Astrocyte of the cerebellum (primary cell): Measurements from ENCODE around the gene ITGB1BP1.

Experiments used
- DNase-seq: peaks from one replicate; pipeline ENCODE4 v3.0.0-alpha.2; 2011; ENCODE audit warnings: low read depth
- H3K4me3 ChIP-seq: 2 replicates; pipeline ENCODE4 v1.5.1; 2011; ENCODE audit warnings: mild to moderate bottlenecking, low read depth, low read length, moderate library complexity
- in situ Hi-C: cut with HindIII; loops from 2 replicates; pipeline ENCODE4 v1.10.0; 2017; ENCODE audit warnings: low sequenced_read_pairs
- TF ChIP-seq, protein P1 (sequence below): IDR thresholded peaks from 2 replicates; pipeline ENCODE4 v1.5.1; 2012; ENCODE audit warnings: low read length, low read depth, moderate library complexity, mild to moderate bottlenecking; ENCODE audit errors: missing control alignments

Gene ITGB1BP1

DNA sequence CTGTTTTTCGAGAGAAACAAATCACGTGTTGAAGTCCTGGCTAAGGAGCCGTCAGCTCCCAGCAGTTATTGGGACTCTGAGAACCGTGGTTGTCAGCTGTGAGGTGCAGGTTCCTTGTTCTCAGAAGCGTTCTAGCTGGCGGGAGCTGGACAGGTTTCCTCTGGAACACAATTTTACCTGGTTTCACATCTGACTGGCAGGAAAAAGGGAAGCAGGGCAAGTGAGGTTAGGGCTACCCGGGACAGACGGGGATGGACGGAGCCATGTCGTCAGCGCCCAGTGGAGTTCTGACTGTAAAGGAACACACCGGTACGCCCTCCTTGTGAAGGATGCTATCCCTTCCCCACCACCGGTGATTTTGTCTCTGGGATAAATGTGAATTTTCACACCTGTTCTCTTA lies 26.1 kb downstream of the ITGB1BP1 start:
- in situ Hi-C loops, result no loop called here
- H3K4me3 ChIP-seq, result no peak overlapping the region
- TF ChIP-seq, protein P1, sequence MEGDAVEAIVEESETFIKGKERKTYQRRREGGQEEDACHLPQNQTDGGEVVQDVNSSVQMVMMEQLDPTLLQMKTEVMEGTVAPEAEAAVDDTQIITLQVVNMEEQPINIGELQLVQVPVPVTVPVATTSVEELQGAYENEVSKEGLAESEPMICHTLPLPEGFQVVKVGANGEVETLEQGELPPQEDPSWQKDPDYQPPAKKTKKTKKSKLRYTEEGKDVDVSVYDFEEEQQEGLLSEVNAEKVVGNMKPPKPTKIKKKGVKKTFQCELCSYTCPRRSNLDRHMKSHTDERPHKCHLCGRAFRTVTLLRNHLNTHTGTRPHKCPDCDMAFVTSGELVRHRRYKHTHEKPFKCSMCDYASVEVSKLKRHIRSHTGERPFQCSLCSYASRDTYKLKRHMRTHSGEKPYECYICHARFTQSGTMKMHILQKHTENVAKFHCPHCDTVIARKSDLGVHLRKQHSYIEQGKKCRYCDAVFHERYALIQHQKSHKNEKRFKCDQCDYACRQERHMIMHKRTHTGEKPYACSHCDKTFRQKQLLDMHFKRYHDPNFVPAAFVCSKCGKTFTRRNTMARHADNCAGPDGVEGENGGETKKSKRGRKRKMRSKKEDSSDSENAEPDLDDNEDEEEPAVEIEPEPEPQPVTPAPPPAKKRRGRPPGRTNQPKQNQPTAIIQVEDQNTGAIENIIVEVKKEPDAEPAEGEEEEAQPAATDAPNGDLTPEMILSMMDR, result no peak
- DNase-seq, result no peak

DNA sequence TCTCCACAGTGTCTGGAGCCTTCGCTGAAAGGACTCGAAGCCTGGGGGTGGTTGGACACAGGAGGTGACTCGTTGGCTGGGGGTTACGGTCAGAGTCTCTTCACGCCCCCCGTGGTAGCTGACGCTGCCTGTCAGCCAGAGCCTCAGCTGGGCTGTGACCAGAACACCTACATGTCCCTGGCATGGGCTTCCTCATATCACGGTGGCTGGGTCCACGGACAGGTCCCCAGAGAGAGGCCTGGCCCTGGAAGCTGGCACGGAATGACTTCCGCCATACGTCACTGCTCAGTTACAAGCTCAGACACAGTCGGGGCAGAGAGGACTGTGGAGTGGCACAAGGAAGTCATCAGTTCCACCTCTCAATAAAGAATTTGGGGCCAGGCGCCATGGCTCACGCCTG lies 28.5 kb downstream of the ITGB1BP1 start:
- in situ Hi-C loops, result no loop called here
- no peak overlapping the region for H3K4me3 ChIP-seq
- DNase-seq, result no peak
- TF ChIP-seq, protein P1, result no peak

DNA sequence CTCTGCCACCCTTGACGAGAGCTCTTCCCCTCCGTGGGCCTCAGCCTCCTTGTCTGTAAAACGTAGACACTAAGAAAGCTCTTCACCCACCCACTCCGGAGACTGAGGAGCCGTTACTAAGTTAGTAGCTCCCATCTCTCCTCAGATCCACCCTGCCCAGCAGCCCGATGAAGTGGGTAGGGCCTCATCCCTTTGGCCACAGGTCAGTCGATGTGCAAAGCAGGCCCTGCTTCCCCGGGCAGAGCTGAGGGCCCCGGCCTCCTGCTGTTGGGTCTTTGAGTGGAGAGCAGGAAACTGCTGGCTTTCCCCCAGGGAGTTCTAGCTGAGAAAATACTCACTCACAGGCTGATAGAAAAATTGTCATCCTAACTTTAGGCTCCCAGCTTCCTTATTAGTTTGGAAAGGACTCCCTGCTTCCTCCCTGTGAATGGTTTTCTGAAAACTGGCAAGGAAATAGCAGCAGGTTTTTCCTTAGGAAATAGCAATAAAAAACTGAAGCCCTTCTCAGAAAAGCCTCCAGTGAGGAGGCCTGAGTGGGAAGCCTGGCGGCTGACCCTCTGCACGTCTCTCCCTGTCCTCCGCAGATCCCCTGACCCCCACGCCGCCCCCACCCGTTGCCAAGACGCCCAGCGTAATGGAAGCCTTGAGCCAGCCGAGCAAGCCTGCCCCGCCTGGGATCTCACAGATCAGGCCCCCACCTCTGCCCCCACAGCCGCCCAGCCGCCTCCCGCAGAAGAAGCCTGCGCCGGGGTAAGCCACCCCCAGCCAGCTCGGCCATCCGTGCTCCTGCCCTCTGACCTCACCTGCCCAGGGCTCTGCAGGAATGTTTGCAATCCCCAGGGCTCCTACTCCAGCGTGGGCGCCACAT lies 30.2 kb downstream of the ITGB1BP1 start:
- H3K4me3 ChIP-seq, result no peak overlapping the region
- no peak for DNase-seq
- in situ Hi-C loops, result no loop called here
- TF ChIP-seq, protein P1, result no peak

DNA sequence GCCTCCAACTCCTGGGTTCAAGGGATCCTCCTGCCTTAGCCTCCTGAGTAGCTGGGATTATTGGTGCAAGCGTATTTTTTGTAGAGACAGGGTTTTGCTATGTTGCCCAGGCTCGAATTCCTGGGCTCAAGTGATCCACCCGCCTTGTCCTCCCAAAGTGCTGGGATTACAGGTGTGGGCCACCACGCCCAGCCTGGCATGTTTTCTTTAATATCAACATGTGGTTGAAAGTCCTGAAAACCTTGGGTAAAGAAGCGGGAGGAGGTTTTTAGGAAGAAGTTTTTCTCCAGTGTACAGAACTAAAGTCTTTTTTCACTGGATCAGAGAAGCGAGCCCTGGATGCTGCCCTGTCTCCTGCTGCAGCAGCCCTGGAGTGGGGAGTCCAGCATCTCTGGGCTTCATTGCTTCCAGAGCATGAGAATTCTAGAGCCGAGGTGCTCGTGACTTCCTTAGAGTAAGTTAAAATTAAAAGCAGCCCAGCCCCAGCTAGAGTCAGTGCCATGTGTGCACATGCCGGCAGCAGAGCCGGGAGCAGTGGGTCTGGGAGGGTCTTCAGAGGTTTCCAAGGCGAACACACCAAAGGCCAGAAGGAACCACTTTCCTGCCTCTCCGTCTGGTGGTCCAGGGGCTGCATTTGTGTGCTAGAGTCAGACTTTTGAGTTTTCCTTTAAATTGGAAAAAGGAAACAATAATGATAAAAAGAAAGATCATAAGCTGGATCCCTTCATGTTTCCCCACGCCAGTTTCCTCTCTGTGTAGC lies 31.2 kb downstream of the ITGB1BP1 start:
- TF ChIP-seq, protein P1, result no peak
- H3K4me3 ChIP-seq, result no peak overlapping the region
- no peak for DNase-seq
- in situ Hi-C loops, result no loop called here

DNA sequence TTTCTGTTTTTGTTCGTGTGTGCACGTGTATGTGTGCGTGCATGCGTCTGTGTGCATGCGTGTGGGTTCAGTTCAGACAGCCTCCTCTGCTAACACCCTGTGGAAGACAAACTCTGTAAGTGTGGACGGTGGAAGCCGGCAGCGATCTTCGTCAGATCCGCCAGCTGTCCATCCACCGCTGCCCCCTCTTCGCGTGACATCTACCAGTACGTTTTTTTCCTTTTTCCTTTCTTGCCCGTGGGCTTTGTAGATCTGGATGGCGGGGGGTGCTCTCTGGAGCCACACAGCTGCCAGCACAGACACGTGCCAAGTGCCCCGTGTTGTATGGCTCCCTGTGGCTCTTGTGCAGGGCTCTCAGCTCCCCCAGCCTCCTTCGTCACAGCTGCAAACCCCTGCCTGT lies 32.3 kb downstream of the ITGB1BP1 start:
- TF ChIP-seq, protein P1, result no peak
- DNase-seq, result no peak

DNA sequence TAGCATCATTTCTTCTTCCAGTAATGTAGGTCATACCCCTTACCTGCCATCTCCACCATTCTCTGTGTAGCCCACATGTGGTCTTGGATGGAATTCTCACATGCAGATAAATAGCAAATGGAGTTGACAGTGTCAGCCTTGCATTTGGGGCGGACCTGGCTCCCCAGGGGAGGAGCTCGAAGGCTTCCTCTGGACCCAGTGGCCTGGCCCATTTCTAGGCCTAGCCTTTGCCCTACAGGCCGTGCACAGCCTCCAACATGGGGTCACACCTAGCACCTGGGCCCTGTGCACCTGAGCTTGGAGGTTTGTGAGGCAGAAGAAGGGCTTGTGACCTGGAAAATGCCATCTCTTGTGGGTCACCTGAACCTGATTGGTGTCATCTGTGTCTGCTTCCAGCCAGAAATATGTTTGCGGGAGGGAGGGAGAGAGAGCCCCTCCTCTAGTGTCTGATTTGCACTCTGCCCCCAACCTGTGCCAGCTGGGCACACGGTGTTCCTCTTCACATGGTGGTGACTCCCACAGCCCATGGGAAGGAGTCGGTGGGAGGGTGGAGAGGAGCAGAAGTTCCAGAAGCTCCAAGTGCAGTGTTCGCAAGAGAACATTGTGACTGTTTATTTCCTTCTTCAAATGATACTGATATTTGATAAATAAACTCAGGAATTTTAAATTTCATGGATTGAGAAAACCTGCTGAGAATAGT lies 33.0 kb downstream of the ITGB1BP1 start:
- TF ChIP-seq, protein P1, result no peak
- in situ Hi-C loops, result no loop called here
- DNase-seq, result no peak
- H3K4me3 ChIP-seq, result no peak overlapping the region

More for the DNA sequence above, 32.3 kb downstream of the ITGB1BP1 start:
- no peak overlapping the region for H3K4me3 ChIP-seq
- in situ Hi-C loops, result no loop called here
